Muscle of leg (tissue), 11 donors: ENCODE data around the gene NOTCH2. TPM values are rescaled to one million over a fixed set of nuclear protein-coding genes. Genes with fewer than 3 reads are reported as not detected.
"Not testable (repeated sequence)": the region's sequence is repeated elsewhere in the genome, so short reads cannot be mapped to it uniquely, and the experiment has no call there.

Source experiments
- DNase-seq: peaks from one replicate; pipeline ENCODE4 v3.0.0; 2013
- H3K27ac ChIP-seq: one replicate; pipeline ENCODE4 v1.5.1; 2013; ENCODE audit warnings: mild to moderate bottlenecking, low read length, control low read depth
- H3K27me3 ChIP-seq: one replicate; pipeline ENCODE4 v1.6.1; 2013; ENCODE audit warnings: low read length; ENCODE audit not compliant: control insufficient read depth, insufficient read depth
- H3K36me3 ChIP-seq: one replicate; pipeline ENCODE4 v1.6.1; 2013; ENCODE audit warnings: low read length; ENCODE audit not compliant: control insufficient read depth, insufficient read depth
- H3K4me1 ChIP-seq: one replicate; pipeline ENCODE4 v1.6.1; 2013; ENCODE audit warnings: low read length; ENCODE audit not compliant: control insufficient read depth, insufficient read depth
- H3K4me3 ChIP-seq: one replicate; pipeline ENCODE4 v1.5.1; 2013; ENCODE audit warnings: low read length, control low read depth
- H3K9me3 ChIP-seq: replicated peaks from 2 replicates; pipeline ENCODE4 v1.6.1; 2013; ENCODE audit warnings: low read depth, low read length; ENCODE audit not compliant: control insufficient read depth
- WGBS: methylation state at CpG from one replicate; pipeline ENCODE4 v1.1.5; 2013; ENCODE audit warnings: missing lambda C conversion rate; ENCODE audit not compliant: insufficient coverage; 5-methylcytosine and 5-hydroxymethylcytosine counted together
- polyA plus RNA-seq, 8 donors: library from polyadenylated mRNA; unstranded; fragments of 120-200 nt; gene quantifications; one replicate each; pipeline versions ENCODE4 v1.2.1 to v1.2.3, GENCODE V29; 2013; ENCODE audit warnings: inconsistent platforms in 1 of 8, low replicate concordance in 1 of 8; ENCODE audit not compliant: insufficient read length in 8 of 8, insufficient read depth in 1 of 8
- total RNA-seq: library from RNA; stranded (reverse); fragments of 120-200 nt; gene quantifications from one replicate; pipeline ENCODE4 v1.2.4, GENCODE V29; 2013

Gene NOTCH2
- total and polyA plus RNA-seq, 9 donors = 34.9 to 79.5 (median 59.4) TPM

DNA sequence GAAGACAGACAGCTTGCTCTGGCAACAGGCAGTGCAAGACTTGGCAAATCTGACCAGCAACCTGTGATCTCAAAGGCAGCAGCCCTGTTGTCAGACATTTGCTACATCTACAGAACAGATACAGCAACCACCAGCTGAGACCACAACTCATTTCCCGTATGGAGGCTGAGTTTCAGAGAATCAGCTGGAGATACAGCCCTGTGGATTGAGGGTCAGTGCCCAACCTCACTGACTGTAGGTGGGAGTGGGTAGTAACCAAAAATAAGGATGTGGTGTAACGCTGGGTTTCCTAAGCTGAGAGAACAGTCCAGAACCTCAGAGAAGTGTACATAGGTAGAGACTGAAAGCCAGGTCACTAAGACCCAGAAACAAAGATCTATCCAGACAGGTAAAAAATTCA lies 35.8 kb upstream of the NOTCH2 start:
- not testable (repeated sequence) for H3K36me3 ChIP-seq, H3K27ac ChIP-seq, H3K27me3 ChIP-seq, DNase-seq, H3K4me1 ChIP-seq, H3K4me3 ChIP-seq, H3K9me3 ChIP-seq
- WGBS = no CpG with 5 or more reads among the region's 2 CpGs

DNA sequence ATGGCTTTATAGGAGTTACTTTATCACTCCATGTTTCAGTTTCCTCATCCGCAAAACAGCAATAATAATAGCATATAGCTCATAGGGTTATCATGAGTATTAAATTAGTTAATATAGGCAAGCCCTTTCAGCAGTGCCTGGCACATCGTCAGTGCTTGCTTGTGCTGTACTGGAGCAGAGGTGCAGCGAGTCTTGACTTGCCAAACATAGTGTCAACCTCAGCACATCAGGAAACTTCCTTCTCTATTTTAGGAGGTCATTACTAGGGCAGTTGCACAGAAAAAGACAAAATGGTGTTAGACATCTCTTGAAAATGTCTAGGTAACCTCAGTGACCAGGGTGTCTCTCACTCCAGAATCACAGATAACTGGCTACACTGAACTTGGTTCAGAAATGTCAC lies 34.3 kb upstream of the NOTCH2 start:
- no CpG with 5 or more reads among the region's 3 CpGs for WGBS
- H3K4me3 ChIP-seq, H3K36me3 ChIP-seq, H3K4me1 ChIP-seq, DNase-seq, H3K27me3 ChIP-seq, H3K27ac ChIP-seq, H3K9me3 ChIP-seq: not testable (repeated sequence)

GRCh38 chr1:120101593-120101992 lies 32.1 kb upstream of the NOTCH2 start:
- H3K27me3 ChIP-seq, DNase-seq, H3K27ac ChIP-seq, H3K9me3 ChIP-seq, H3K4me1 ChIP-seq, H3K4me3 ChIP-seq, H3K36me3 ChIP-seq: not testable (repeated sequence)
- WGBS = no CpG with 5 or more reads among the region's 1 CpG

DNA sequence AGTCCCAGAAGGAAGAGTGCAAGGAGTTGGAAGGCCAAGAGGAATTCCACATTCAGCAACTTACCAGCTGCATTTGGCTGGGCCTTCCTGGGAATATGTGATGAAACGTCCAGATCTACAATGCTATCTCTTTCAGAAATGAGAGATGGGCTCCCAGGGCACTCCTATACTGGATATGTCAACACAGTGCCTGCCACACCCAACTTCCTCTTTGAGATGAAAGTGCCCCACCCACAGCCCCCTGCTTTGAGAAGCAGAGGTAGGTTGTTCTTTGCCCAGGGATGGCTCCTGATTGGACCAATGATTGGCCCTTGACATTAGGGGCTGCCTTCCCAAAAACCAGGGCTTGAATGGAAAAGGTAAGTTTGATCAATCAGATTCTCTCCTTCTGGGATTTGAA lies 31.1 kb upstream of the NOTCH2 start:
- not testable (repeated sequence) for H3K4me3 ChIP-seq, H3K4me1 ChIP-seq, H3K9me3 ChIP-seq, DNase-seq, H3K36me3 ChIP-seq, H3K27ac ChIP-seq, H3K27me3 ChIP-seq
- WGBS = no CpG with 5 or more reads among the region's 1 CpG

- not testable (repeated sequence) for H3K4me1 ChIP-seq, H3K27me3 ChIP-seq, H3K9me3 ChIP-seq, H3K36me3 ChIP-seq, DNase-seq, H3K27ac ChIP-seq, H3K4me3 ChIP-seq
- WGBS = no CpG with 5 or more reads among the region's 6 CpGs
These were observed 29.7 kb upstream of the NOTCH2 start for GRCh38 chr1:120098986-120099759.

GRCh38 chr1:120096981-120097545 lies 27.6 kb upstream of the NOTCH2 start:
- H3K4me3 ChIP-seq, H3K27ac ChIP-seq, H3K36me3 ChIP-seq, H3K4me1 ChIP-seq, H3K9me3 ChIP-seq, DNase-seq, H3K27me3 ChIP-seq: not testable (repeated sequence)
- no CpG with 5 or more reads among the region's 1 CpG for WGBS

DNA sequence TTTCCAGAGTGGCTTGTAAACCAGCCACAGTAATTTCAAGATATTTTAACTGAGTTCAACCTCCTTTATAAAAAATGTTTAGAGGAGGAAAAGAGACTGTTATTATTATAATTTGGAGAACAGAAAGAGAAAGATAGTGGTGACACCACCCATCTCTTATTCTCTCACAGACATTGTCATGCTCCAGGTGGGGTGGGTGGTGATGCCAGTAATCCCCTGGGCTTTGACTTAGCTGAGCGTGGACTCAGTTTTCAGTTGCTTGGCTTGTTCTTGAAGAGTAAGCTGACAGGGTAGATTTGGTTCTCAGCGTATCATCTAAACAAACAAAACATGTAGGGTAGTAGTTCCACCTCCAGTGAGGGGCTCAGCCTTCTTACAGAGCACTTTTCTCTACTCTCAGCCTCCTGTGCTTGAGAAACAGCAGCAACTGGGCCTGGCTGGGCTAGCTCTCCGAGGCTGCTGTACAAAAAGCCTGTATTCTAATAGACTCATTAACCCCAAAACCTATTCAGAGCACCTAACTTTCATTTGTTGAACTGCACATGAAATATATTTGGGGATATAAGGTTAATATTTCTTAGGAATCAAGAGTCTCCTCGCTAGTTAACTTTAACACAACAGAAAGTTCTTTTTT lies 24.2 kb upstream of the NOTCH2 start:
- not testable (repeated sequence) for H3K36me3 ChIP-seq, DNase-seq, H3K4me3 ChIP-seq, H3K4me1 ChIP-seq, H3K9me3 ChIP-seq, H3K27ac ChIP-seq, H3K27me3 ChIP-seq
- whole genome bisulfite sequencing = no CpG with 5 or more reads among the region's 4 CpGs

DNA sequence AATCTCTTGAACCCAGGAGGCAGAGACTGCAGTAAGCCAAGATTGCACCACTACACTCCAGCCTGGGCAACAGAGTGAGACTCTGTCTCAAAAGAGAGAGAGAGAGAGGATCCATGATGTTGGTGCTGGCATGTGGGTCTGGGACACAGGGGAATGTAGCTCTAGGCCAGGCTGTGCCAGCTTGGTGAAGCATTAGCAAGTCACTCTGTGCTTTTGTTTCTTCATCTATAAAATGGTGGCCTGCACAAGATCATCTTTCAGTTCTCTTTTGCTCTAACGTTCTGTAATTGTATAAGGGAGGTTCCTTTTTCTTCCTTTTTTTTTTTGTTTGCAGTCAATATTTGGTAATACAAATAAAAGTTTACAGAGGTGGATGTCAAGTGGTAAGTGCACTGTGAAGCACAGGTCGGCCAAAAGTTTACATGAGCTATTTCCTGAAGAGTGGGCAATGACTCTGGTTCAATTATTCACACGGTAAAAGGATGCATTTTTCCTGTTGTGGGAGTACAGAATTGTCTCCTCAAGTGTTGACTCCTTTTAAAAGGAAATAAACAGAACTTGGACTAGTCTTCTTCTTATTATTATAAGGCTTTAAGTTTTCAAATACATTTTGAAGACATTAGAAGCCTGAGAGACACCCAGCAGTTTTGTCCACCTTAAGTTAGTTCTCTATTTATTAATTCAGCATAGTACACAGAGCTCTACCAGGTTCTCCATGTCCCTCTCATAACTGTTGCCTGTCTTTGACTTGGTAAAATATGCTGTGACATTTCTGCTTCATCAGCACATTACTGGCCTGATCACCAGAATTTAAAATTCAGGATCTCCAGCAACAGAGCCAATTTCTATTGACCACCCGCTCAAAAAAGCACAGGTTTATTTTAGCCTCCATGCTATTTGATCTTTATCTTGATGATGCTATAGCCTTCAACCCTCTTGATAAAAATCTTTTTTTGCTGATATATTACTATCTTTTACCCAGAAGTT lies 23.1 kb upstream of the NOTCH2 start:
- WGBS = no CpG with 5 or more reads among the region's 4 CpGs

DNA sequence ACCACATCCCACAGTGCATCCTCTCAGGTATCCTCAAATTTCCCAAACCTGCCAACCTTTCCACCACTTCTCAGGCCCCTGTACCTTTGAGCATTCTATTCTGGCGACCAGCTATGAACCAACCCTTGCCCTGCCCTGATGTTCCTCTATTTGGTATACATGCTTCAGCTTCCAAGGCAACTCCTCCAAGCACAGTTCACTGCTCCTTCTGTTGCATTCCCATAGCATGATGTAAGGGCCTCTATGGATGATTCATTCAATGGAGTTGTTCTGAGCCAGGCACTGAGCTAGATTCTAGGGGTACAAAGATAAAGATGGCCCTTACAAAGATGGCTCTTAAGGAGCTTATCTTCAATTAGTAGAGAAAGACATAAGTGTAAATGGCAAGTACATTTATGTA lies 21.4 kb upstream of the NOTCH2 start:
- not testable (repeated sequence) for H3K4me3 ChIP-seq, DNase-seq, H3K4me1 ChIP-seq, H3K27ac ChIP-seq, H3K27me3 ChIP-seq, H3K36me3 ChIP-seq, H3K9me3 ChIP-seq
- WGBS = no CpG with 5 or more reads among the region's 1 CpG

More for the DNA sequence above, 23.1 kb upstream of the NOTCH2 start:
- not testable (repeated sequence) for H3K36me3 ChIP-seq, H3K27me3 ChIP-seq, H3K4me3 ChIP-seq, DNase-seq, H3K4me1 ChIP-seq, H3K27ac ChIP-seq, H3K9me3 ChIP-seq

GRCh38 chr1:120087959-120088358 lies 18.5 kb upstream of the NOTCH2 start:
- H3K4me1 ChIP-seq, H3K27ac ChIP-seq, H3K36me3 ChIP-seq, H3K4me3 ChIP-seq, DNase-seq, H3K9me3 ChIP-seq, H3K27me3 ChIP-seq: not testable (repeated sequence)
- 83% methylated on average over 1 of the region's 4 CpGs for WGBS
